Breast epithelium (tissue), 4 donors: Measurements from ENCODE around the gene M1AP. TPM values are rescaled to one million over a fixed set of nuclear protein-coding genes. Genes with fewer than 3 reads are reported as not detected.
A peak's percentile ranks its signal among the peaks of the same experiment; 100 is the strongest.

ENCODE experiments used
- DNase-seq, 2 donors: peaks; one replicate each; pipeline ENCODE4 v3.0.0-alpha.2; 2019; ENCODE audit warnings: low spot score in 2 of 2
- H3K27ac ChIP-seq, 2 donors: fragments of 200-600 bp; sonication (generic) in 1 of 2; one replicate each; pipeline ENCODE4 v1.5.1; 2016 to 2019; ENCODE audit warnings: mild to moderate bottlenecking in 1 of 2
- H3K27me3 ChIP-seq, 2 donors: fragments of 200-600 bp; sonication (generic) in 1 of 2; one replicate each; pipeline versions ENCODE4 v1.5.1 to v1.6.0; 2017 to 2019; ENCODE audit warnings: control low read depth in 1 of 2, mild to moderate bottlenecking in 1 of 2
- H3K36me3 ChIP-seq: fragments of 200-600 bp; one replicate; pipeline ENCODE4 v1.5.1; 2019
- H3K4me1 ChIP-seq, 2 donors: fragments of 200-600 bp; sonication (generic); one replicate each; pipeline ENCODE4 v1.5.1; 2016 to 2019; ENCODE audit warnings: control low read depth in 1 of 2
- H3K4me3 ChIP-seq, 3 donors: fragments of 200-600 bp; sonication (generic); 1 replicate in 2 of 3; 2 replicates in 1 of 3; pipeline ENCODE4 v1.5.1; 2016 to 2019; ENCODE audit warnings: mild to moderate bottlenecking in 3 of 3, moderate library complexity in 2 of 3
- H3K9me3 ChIP-seq, 2 donors: fragments of 200-600 bp; sonication (generic) in 1 of 2; one replicate each; pipeline ENCODE4 v1.5.1; 2016 to 2019; ENCODE audit warnings: control low read depth in 1 of 2
- POLR2A ChIP-seq: fragments of 450-650 bp; IDR thresholded peaks from one replicate; pipeline ENCODE4 v1.6.1; 2016; ENCODE audit warnings: antibody characterized with exemption, mild to moderate bottlenecking, moderate library complexity
- POLR2AphosphoS5 ChIP-seq, 3 donors: sonication (generic); formaldehyde crosslinking; IDR thresholded peaks; one replicate each; pipeline ENCODE4 v1.6.1; 2017; ENCODE audit warnings: antibody characterized with exemption in 3 of 3
- intact Hi-C: fragments of 100-400 bp; cut with DNase I; formaldehyde crosslinking; loops from one replicate; pipeline ENCODE4 v1.15.1; 2023; ENCODE audit warnings: low total_unique reads
- total RNA-seq, 3 donors: library from RNA; depleted of rRNA; stranded (reverse); fragments of >200 nt; gene quantifications; one replicate each; pipeline ENCODE4 v1.1.0, GENCODE V29; 2016
- TF ChIP-seq, protein P1 (sequence below), 3 donors: fragments of 450-650 bp; IDR thresholded peaks; one replicate each; pipeline ENCODE4 v1.5.1; 2016 to 2017; ENCODE audit warnings: antibody characterized with exemption in 3 of 3, mild to moderate bottlenecking in 3 of 3, moderate library complexity in 3 of 3

Gene M1AP
- total RNA-seq, 3 donors from 2014 or later: 0.29 to 3.4 (median 0.66) TPM

- intact Hi-C loops: no loop called here
These were observed 87.5 kb downstream of the M1AP start for GRCh38 chr2:74560591-74560990.

GRCh38 chr2:74559912-74560311, 88.2 kb downstream of the M1AP start:
- no peak for DNase-seq
- no peak for TF ChIP-seq POLR2A
- Histone ChIP-seq H3K27ac (peak overlapping the region; percentile 55 to 64), H3K27me3 (no peaks in the 10 kb centered on the region), H3K9me3 (no peaks in the 10 kb centered on the region), H3K4me1 (peaks cover 0 to 9% of the 10 kb centered on the region in 2 donors), H3K4me3 (no peak overlapping the region), H3K36me3 (no peaks in the 10 kb centered on the region)
- intact Hi-C loops: loop anchor here (5.0 kb wide), 1 partner anchor 767 kb away; no protein-coding TSS in a partner anchor

More at GRCh38 chr2:74560591-74560990, 87.5 kb downstream of the M1AP start:
- H3K4me1 ChIP-seq: peaks cover 0 to 9% of the 10 kb centered on the region in 2 donors
- H3K4me3 ChIP-seq: no peak overlapping the region
- H3K27me3 ChIP-seq: no peaks in the 10 kb centered on the region
- H3K9me3 ChIP-seq: no peaks in the 10 kb centered on the region
- H3K36me3 ChIP-seq: no peaks in the 10 kb centered on the region
- peak overlapping the region; percentile 55 to 64 for H3K27ac ChIP-seq
- TF ChIP-seq POLR2A (no peak), POLR2AphosphoS5 (IDR thresholded peaks at IDR 0.05) (no peak)
- TF ChIP-seq, protein P1, sequence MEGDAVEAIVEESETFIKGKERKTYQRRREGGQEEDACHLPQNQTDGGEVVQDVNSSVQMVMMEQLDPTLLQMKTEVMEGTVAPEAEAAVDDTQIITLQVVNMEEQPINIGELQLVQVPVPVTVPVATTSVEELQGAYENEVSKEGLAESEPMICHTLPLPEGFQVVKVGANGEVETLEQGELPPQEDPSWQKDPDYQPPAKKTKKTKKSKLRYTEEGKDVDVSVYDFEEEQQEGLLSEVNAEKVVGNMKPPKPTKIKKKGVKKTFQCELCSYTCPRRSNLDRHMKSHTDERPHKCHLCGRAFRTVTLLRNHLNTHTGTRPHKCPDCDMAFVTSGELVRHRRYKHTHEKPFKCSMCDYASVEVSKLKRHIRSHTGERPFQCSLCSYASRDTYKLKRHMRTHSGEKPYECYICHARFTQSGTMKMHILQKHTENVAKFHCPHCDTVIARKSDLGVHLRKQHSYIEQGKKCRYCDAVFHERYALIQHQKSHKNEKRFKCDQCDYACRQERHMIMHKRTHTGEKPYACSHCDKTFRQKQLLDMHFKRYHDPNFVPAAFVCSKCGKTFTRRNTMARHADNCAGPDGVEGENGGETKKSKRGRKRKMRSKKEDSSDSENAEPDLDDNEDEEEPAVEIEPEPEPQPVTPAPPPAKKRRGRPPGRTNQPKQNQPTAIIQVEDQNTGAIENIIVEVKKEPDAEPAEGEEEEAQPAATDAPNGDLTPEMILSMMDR (IDR thresholded peaks at IDR 0.05): no peak
- peak in 1 of 2 donors; percentile 58 for DNase-seq

GRCh38 chr2:74558284-74559230, 89.6 kb downstream of the M1AP start:
- intact Hi-C loops: loop anchor here (5.0 kb wide), 1 partner anchor 769 kb away; no protein-coding TSS in a partner anchor
- Histone ChIP-seq H3K4me3 (no peak overlapping the region), H3K9me3 (no peaks in the 10 kb centered on the region), H3K4me1 (peaks cover 0 to 9% of the 10 kb centered on the region in 2 donors), H3K27ac (peak overlapping the region in 1 of 2 donors; percentile 58), H3K27me3 (no peaks in the 10 kb centered on the region), H3K36me3 (no peaks in the 10 kb centered on the region)
- no peak for DNase-seq
- no peak for TF ChIP-seq POLR2AphosphoS5 (IDR thresholded peaks at IDR 0.05)
- TF ChIP-seq, protein P1 (IDR thresholded peaks at IDR 0.05): no peak

DNA sequence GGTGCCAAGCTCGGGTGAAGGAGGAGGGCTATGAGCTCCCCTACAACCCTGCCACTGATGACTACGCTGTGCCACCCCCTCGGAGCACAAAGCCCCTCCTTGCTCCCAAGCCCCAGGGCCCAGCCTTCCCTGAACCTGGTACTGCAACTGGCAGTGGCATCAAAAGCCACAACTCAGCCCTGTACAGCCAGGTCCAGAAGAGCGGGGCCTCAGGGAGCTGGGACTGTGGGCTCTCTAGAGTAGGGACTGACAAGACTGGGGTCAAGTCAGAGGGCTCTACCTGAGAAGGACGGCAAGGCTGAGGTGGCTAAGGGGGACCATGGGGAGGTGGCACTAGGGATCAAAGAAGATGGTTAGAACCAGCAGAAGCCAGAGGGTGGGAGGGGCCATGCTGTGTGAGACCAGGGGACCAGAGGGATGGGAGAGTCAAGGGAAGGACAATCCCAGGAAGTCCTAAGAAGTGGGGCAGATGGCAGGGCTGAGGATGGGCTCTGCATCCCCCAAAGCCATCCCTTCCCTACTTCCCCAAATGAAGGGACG, 91.2 kb downstream of the M1AP start:
- no peaks in the 10 kb centered on the region for H3K9me3 ChIP-seq
- no peak overlapping the region for H3K27ac ChIP-seq
- no peaks in the 10 kb centered on the region for H3K36me3 ChIP-seq
- no peak for DNase-seq
- TF ChIP-seq, protein P1 (IDR thresholded peaks at IDR 0.05): no peak
- TF ChIP-seq POLR2A (no peak), POLR2AphosphoS5 (IDR thresholded peaks at IDR 0.05) (no peak)
- peaks cover 0 to 9% of the 10 kb centered on the region in 2 donors for H3K4me1 ChIP-seq
- intact Hi-C loops: loop anchor here (5.0 kb wide), 1 partner anchor 770 kb away; no protein-coding TSS in a partner anchor
- H3K4me3 ChIP-seq: no peak overlapping the region
- H3K27me3 ChIP-seq: no peaks in the 10 kb centered on the region

- peak overlapping the region in 1 of 2 donors; percentile 87 for H3K27ac ChIP-seq
- peak overlapping the region in 1 of 3 donors; percentile 73 for H3K4me3 ChIP-seq
- H3K36me3 ChIP-seq: no peaks in the 10 kb centered on the region
- peaks cover 0 to 9% of the 10 kb centered on the region in 2 donors for H3K4me1 ChIP-seq
- intact Hi-C loops: loop anchor here (5.0 kb wide), 1 partner anchor 771 kb away; no protein-coding TSS in a partner anchor
- DNase-seq: no peak
- TF ChIP-seq, protein P1 (IDR thresholded peaks at IDR 0.05): no peak
- no peaks in the 10 kb centered on the region for H3K27me3 ChIP-seq
- no peaks in the 10 kb centered on the region for H3K9me3 ChIP-seq
These were observed 92.0 kb downstream of the M1AP start for GRCh38 chr2:74556159-74556558.
